AG04449 (cell line): ENCODE measurements around the gene ZNF324B.
"Not testable (repeated sequence)": the region's sequence is repeated elsewhere in the genome, so short reads cannot be mapped to it uniquely, and the experiment has no call there.

Source experiments
- CTCF ChIA-PET: fragments of 350-600 bp; formaldehyde crosslinking; extraction: SDS; loops from one replicate; lab custom pipeline; 2021; ENCODE audit warnings: antibody characterized with exemption; lab: Yijun Ruan, JAX
- POLR2A ChIA-PET: fragments of 400-600, 350-600 bp; formaldehyde crosslinking; extraction: SDS; loops from one replicate; lab custom pipeline; 2020; ENCODE audit warnings: antibody characterized with exemption, inconsistent platforms; lab: Yijun Ruan, JAX
- DNase-seq: peaks from one replicate; pipeline ENCODE4 v3.0.0-alpha.2; 2010; ENCODE audit warnings: low read depth, low spot score
- H3K4me3 ChIP-seq: 2 replicates; pipeline ENCODE4 v1.5.1; 2011; ENCODE audit warnings: low read depth, mild to moderate bottlenecking, control low read depth, low read length
- TF ChIP-seq, protein P1 (sequence below): IDR thresholded peaks from one replicate; pipeline ENCODE4 v1.5.1; 2011; ENCODE audit warnings: mild to moderate bottlenecking, moderate library complexity, low read length, control low read depth, inconsistent platforms; ENCODE audit not compliant: insufficient read depth; ENCODE audit errors: missing control alignments

The ZNF324B gene

DNA sequence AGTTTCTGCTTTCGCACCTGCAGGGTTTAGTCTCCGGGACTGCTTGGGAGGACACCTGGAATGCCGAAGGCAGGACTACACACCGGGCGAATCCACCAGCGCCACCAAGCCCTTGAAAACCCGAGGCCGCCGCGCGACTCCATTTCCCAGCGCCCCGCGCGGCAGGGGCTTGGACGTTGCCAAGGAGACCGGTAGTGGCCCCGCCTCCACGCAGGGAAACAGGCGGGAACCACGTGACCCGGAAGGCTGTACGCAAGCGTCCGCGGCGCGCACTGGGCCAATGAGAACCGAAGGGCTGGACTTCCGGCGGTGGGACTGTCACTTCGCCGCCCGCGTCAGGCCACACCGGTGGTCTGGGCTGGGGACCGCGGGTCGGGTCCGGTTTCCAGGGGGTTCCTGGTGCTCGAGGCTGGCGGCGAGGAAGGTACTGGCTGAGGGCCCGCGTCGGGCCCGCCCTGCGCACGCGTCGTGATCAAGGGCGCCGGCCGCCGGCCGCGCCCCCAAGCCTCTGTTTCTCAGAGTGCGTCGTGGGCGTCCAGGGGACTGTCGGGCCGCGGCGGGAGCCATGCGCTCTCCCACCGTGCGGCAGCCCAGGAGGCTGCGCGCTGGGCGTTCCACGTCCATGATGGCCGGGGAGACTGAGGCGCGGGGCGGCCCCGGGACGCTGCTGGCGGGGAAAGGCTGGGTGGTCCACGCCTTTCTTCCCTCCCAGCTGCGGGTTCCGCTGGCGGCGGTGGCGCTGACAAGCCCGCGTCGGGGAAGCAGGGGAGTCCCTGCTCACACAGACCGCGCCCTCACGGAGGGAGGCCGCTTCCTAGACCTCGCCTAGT lies 15.6 kb downstream of the ZNF324B start, which contains the start of gene ZNF324:
Gene ZNF324, plus strand, starts transcription at position 321 of the 830 bp plus-strand sequence. CDS start 2,106 bp downstream, outside the sequence.
- ChIA-PET CTCF (interaction anchor here (1.4 kb wide), 1 partner anchor 47 kb away, joined by 3 read pairs; no protein-coding TSS in a partner anchor), POLR2A (interaction anchor here (1.7 kb wide), 1 partner anchor 9 kb away, joined by 3 read pairs; the partner anchor contains the start of gene ZNF446)
- peak; percentile 71 for DNase-seq
- TF ChIP-seq, protein P1, sequence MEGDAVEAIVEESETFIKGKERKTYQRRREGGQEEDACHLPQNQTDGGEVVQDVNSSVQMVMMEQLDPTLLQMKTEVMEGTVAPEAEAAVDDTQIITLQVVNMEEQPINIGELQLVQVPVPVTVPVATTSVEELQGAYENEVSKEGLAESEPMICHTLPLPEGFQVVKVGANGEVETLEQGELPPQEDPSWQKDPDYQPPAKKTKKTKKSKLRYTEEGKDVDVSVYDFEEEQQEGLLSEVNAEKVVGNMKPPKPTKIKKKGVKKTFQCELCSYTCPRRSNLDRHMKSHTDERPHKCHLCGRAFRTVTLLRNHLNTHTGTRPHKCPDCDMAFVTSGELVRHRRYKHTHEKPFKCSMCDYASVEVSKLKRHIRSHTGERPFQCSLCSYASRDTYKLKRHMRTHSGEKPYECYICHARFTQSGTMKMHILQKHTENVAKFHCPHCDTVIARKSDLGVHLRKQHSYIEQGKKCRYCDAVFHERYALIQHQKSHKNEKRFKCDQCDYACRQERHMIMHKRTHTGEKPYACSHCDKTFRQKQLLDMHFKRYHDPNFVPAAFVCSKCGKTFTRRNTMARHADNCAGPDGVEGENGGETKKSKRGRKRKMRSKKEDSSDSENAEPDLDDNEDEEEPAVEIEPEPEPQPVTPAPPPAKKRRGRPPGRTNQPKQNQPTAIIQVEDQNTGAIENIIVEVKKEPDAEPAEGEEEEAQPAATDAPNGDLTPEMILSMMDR = no peak
- peak within 1 kb of the TSS; percentile 80 for H3K4me3 ChIP-seq

DNA sequence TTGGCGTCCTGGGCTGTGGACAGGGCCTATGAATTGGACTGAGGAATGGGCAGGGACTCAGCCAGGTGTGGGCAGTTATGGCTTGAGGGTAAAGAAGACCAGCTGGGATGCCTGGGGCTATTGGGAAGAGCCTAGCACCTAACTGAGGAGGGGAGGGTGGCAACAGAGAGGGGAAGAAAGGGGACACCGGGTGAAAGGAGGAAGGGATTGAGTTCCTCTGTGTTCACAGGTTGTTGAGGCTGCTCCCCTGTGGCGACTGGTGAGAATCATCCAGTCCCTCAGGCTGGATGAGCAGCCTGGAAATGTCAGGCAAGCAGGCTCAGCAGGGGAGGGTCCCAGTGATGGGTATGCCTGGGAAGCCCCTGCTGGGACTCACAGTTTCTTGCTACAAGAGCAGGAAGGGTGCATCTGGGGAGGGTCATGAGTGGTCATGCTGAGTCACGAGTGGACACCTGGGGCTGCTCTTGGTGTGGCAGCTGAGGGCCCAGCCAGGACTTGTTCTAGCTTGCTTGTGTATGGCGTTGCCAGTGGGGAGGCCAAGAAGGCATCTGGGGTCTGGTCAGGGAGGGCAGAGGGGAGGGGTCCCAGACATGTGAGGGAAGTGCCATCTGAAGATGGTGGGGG lies 16.9 kb downstream of the ZNF324B start:
- no peak for DNase-seq
- CTCF ChIA-PET = interaction anchor here (1.0 kb wide), 2 partner anchors 16 to 50 kb away, joined by 3 read pairs; no protein-coding TSS in a partner anchor
- POLR2A ChIA-PET = interaction anchor here (0.6 kb wide), 2 partner anchors 86 to 112 kb away, joined by 3 read pairs; no protein-coding TSS in a partner anchor
- peak overlapping the region; percentile 40 for H3K4me3 ChIP-seq
- TF ChIP-seq, protein P1 = no peak

DNA sequence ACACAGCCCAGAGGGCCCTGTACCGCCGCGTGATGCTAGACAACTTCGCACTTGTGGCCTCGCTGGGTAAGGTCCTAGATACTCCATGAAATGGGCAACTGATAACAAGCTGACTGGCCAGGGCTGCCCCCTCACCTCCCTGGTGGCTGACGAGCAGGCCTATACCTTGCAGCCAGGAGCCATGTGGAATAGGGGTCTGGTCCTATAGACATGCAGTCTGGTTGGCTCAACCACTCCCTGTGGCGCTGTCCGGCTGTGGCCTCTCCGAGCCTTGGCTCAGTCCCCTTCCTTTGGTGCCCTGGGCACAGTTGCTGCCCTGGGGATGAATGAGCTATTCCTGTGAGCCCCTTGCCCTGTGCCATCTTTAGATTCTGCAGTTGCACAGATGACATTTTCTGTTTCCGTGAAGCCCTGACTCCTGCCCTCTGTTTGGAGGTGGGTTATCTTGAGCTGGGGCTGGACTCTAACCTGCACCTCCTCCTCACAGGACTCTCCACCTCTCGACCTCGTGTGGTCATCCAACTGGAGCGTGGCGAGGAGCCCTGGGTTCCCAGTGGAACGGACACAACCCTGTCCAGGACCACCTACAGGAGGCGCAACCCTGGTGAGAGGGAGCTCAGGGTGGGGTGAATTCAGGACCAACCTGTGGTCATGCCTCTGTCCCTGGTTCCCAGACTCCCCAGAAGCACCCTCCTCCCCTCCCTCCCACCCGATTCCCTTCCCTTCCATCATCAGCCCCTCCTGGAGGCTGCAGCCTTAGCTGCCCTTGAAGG lies 18.0 kb downstream of the ZNF324B start:
- no peak for DNase-seq
- ChIA-PET CTCF (interaction anchor here (1.0 kb wide), 1 partner anchor 17 kb away, joined by 3 read pairs; no protein-coding TSS in a partner anchor), POLR2A (no interaction called here)
- TF ChIP-seq, protein P1 = no peak
- no peak overlapping the region for H3K4me3 ChIP-seq

DNA sequence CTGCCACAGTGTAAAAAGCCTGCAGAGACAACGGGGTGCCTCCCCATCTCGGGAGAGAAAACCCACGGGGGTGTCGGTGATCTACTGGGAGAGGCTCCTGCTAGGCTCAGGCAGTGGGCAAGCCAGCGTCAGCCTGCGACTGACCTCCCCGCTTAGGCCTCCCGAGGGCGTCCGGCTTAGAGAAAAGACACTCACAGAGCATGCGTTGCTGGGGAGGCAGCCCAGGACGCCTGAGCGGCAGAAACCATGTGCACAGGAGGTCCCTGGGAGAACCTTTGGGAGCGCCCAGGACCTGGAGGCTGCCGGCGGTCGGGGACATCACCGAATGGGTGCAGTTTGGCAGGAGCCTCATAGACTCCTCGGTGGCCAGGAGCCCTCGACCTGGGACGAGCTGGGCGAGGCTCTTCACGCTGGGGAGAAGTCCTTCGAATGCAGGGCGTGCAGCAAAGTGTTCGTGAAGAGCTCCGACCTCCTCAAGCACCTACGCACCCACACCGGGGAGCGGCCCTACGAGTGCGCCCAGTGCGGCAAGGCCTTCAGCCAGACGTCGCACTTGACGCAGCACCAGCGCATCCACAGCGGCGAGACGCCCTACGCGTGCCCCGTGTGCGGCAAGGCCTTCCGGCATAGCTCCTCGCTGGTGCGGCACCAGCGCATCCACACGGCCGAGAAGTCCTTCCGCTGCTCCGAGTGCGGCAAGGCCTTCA lies 19.6 kb downstream of the ZNF324B start:
- DNase-seq, H3K4me3 ChIP-seq, POLR2A ChIA-PET, CTCF ChIA-PET: not testable (repeated sequence)

DNA sequence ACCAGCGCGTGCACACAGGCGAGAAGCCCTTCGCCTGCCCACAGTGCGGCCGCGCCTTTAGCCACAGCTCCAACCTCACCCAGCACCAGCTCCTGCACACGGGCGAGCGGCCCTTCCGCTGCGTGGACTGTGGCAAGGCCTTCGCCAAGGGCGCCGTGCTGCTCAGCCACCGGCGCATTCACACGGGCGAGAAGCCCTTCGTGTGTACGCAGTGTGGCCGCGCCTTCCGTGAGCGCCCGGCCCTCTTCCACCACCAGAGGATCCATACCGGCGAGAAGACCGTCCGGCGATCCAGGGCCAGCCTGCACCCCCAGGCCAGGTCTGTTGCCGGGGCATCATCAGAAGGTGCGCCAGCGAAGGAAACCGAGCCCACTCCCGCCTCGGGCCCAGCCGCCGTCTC lies 20.3 kb downstream of the ZNF324B start:
- CTCF ChIA-PET = no interaction called here
- POLR2A ChIA-PET = no interaction called here
- H3K4me3 ChIP-seq = no peak overlapping the region
- no peak for DNase-seq
- TF ChIP-seq, protein P1 = no peak

DNA sequence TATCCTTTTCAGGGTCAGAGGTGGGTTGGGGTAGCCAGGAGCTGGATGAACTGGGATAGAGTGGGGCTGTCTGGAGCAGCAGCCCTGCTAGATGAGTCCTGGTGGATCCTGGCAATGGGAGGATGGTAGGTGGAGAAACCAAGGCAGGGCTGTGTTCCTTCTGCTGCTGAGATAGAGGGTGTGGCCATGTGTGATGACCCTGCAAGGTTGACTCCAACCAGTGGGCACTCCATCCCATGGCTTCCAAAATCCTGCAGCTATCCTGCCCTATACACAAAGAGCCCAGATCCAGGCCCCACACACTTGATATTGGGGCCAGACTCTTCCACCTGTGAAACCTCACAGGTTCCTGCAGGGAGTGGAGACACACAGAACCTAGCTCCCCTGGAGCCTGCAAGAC lies 22.4 kb downstream of the ZNF324B start:
- no peak overlapping the region; the same call in 1 of the 2 replicates for H3K4me3 ChIP-seq
- POLR2A ChIA-PET = interaction anchor here (0.6 kb wide), 1 partner anchor 10 kb away, joined by 3 read pairs; no protein-coding TSS in a partner anchor
- no peak for DNase-seq
- CTCF ChIA-PET = interaction anchor here (1.1 to 2.3 kb wide), 3 partner anchors 40 to 67 kb away, joined by 3 to 7 read pairs (median 4); partner anchors contain the start of gene ZBTB45
- TF ChIP-seq, protein P1 = no peak
